MM.1S (cell line): ENCODE measurements around the gene ERF.

ENCODE experiments used
- DNase-seq: peaks from one replicate; pipeline ENCODE4 v3.0.0-alpha.2; 2015
- H2AFZ ChIP-seq: fragments of 300-600 bp; sonication (generic); 2 replicates; pipeline ENCODE4 v1.6.0; 2016; ENCODE audit warnings: antibody characterized with exemption, low read length
- H3F3A ChIP-seq: fragments of 300-600 bp; sonication (generic); 2 replicates; pipeline ENCODE4 v1.6.1; 2016; ENCODE audit warnings: mild to moderate bottlenecking, antibody characterized with exemption, low read length, moderate library complexity, mixed read lengths; ENCODE audit not compliant: insufficient read depth
- H3K27ac ChIP-seq: fragments of 300-600 bp; sonication (generic); 2 replicates; pipeline ENCODE4 v1.5.1; 2016; ENCODE audit warnings: mild to moderate bottlenecking, low read length
- H3K27me3 ChIP-seq: fragments of 300-600 bp; sonication (generic); replicated peaks from 2 replicates; pipeline ENCODE4 v1.6.0; 2016; ENCODE audit warnings: low read length; ENCODE audit not compliant: insufficient read depth
- H3K36me3 ChIP-seq: fragments of 300-600 bp; sonication (generic); replicated peaks from 2 replicates; pipeline ENCODE4 v1.6.1; 2016; ENCODE audit warnings: mild to moderate bottlenecking, low read length, mixed read lengths; ENCODE audit not compliant: insufficient read depth
- H3K4me1 ChIP-seq: fragments of 300-600 bp; sonication (generic); 2 replicates; pipeline ENCODE4 v1.6.1; 2016; ENCODE audit warnings: low read length, mixed read lengths
- H3K4me2 ChIP-seq: fragments of 300-600 bp; sonication (generic); 2 replicates; pipeline ENCODE4 v1.6.0; 2016; ENCODE audit warnings: low read depth, low read length
- H3K4me3 ChIP-seq: fragments of 300-600 bp; sonication (generic); 2 replicates; pipeline ENCODE4 v1.5.1; 2016; ENCODE audit warnings: low read length, mixed read lengths
- H3K79me2 ChIP-seq: fragments of 300-600 bp; sonication (generic); 2 replicates; pipeline ENCODE4 v1.6.1; 2016; ENCODE audit warnings: mixed run types, low read length, mixed read lengths
- H3K9ac ChIP-seq: fragments of 300-600 bp; sonication (generic); 2 replicates; pipeline ENCODE4 v1.6.1; 2016; ENCODE audit warnings: low read length, mixed read lengths
- H3K9me2 ChIP-seq: fragments of 300-600 bp; sonication (generic); replicated peaks from 2 replicates; pipeline ENCODE4 v1.6.1; 2016; ENCODE audit warnings: mild to moderate bottlenecking, low read length, mixed read lengths; ENCODE audit not compliant: insufficient read depth
- H3K9me3 ChIP-seq: fragments of 300-600 bp; sonication (generic); replicated peaks from 2 replicates; pipeline ENCODE4 v1.6.1; 2016; ENCODE audit warnings: mild to moderate bottlenecking, low read length, mixed read lengths; ENCODE audit not compliant: insufficient read depth
- H4K20me1 ChIP-seq: fragments of 300-600 bp; sonication (generic); 2 replicates; pipeline ENCODE4 v1.6.1; 2016; ENCODE audit warnings: mild to moderate bottlenecking, low read length, moderate library complexity, mixed read lengths; ENCODE audit not compliant: insufficient read depth
- EZH2 ChIP-seq: fragments of 300-600 bp; sonication (generic); optimal IDR thresholded peaks from 2 replicates; pipeline ENCODE3; 2017; ENCODE audit warnings: low read depth, mild to moderate bottlenecking, antibody characterized with exemption, low read length, mixed read lengths
- EZH2phosphoT487 ChIP-seq: fragments of 300-600 bp; sonication (generic); IDR thresholded peaks from 2 replicates; pipeline ENCODE4 v1.6.1; 2018; ENCODE audit warnings: antibody characterized with exemption, low read length
- TF ChIP-seq, protein P1 (sequence below): fragments of 300-600 bp; sonication (generic); IDR thresholded peaks from 2 replicates; pipeline ENCODE4 v1.5.1; 2016; ENCODE audit warnings: antibody characterized with exemption, low read length, mixed read lengths

Gene ERF

DNA sequence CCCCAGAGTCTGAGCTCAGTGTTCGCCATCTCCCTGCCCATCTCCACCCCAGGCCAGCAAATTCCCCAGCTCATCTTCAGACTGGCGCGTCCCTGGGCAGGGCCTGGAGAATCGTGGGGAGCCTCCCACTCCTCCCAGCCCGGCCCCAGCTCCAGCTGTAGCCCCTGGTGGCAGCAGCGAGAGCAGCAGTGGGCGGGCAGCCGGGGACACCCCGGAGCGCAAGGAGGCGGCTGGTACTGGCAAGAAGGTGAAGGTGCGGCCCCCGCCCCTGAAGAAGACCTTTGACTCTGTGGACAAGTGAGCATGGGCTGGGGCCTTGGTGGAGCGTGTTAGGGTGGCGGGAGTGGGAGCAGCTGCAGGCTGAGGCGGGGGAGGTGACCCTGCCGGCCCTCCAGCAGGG, 38.6 kb upstream of the ERF start:
- H3K9me2 ChIP-seq, result no peaks in the 10 kb centered on the region
- H3K79me2 ChIP-seq, result no peaks in the 10 kb centered on the region
- no peak overlapping the region for H3K4me3 ChIP-seq
- no peak overlapping the region for H3K4me2 ChIP-seq
- no peak overlapping the region for H3K9ac ChIP-seq
- H3K27ac ChIP-seq, result no peak overlapping the region
- no peaks in the 10 kb centered on the region for H3K4me1 ChIP-seq
- no peaks in the 10 kb centered on the region for H3K27me3 ChIP-seq
- H4K20me1 ChIP-seq, result no peaks in the 10 kb centered on the region
- DNase-seq, result no peak
- H3K36me3 ChIP-seq, result no peaks in the 10 kb centered on the region
- no peak overlapping the region for H2AFZ ChIP-seq
- TF ChIP-seq EZH2 (no peak), EZH2phosphoT487 (no peak)
- TF ChIP-seq, protein P1, sequence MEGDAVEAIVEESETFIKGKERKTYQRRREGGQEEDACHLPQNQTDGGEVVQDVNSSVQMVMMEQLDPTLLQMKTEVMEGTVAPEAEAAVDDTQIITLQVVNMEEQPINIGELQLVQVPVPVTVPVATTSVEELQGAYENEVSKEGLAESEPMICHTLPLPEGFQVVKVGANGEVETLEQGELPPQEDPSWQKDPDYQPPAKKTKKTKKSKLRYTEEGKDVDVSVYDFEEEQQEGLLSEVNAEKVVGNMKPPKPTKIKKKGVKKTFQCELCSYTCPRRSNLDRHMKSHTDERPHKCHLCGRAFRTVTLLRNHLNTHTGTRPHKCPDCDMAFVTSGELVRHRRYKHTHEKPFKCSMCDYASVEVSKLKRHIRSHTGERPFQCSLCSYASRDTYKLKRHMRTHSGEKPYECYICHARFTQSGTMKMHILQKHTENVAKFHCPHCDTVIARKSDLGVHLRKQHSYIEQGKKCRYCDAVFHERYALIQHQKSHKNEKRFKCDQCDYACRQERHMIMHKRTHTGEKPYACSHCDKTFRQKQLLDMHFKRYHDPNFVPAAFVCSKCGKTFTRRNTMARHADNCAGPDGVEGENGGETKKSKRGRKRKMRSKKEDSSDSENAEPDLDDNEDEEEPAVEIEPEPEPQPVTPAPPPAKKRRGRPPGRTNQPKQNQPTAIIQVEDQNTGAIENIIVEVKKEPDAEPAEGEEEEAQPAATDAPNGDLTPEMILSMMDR, result no peak
- H3F3A ChIP-seq, result no peaks in the 10 kb centered on the region
- no peaks in the 10 kb centered on the region for H3K9me3 ChIP-seq

DNA sequence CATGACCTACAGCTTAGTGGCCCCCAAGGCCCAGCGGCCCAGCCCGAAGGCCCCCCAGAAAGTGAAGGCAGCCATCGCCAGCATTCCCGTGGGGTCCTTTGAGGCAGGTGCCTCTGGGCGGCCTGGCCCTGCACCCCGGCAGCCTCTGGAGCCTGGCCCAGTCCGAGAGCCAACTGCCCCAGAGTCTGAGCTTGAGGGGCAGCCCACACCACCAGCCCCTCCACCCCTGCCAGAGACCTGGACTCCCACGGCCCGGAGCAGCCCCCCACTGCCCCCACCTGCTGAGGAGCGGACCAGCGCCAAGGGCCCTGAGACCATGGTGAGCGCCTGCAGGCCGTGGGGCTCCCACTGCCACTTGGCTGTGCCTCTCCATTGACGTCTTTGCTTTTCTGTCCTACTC, 38.0 kb upstream of the ERF start:
- Histone ChIP-seq H3K4me2 (no peak overlapping the region), H3K36me3 (no peaks in the 10 kb centered on the region), H4K20me1 (no peaks in the 10 kb centered on the region), H3F3A (no peaks in the 10 kb centered on the region), H2AFZ (no peak overlapping the region), H3K4me3 (no peak overlapping the region), H3K9me3 (no peaks in the 10 kb centered on the region), H3K79me2 (no peaks in the 10 kb centered on the region), H3K9me2 (no peaks in the 10 kb centered on the region), H3K9ac (no peak overlapping the region), H3K27ac (no peak overlapping the region), H3K4me1 (no peaks in the 10 kb centered on the region), H3K27me3 (no peaks in the 10 kb centered on the region)
- DNase-seq, result no peak
- TF ChIP-seq, protein P1, result no peak
- TF ChIP-seq EZH2 (no peak), EZH2phosphoT487 (no peak)

- Histone ChIP-seq H3K27ac (no peak overlapping the region), H3K27me3 (no peaks in the 10 kb centered on the region), H3K9me2 (no peaks in the 10 kb centered on the region), H3K36me3 (no peaks in the 10 kb centered on the region), H4K20me1 (no peaks in the 10 kb centered on the region), H3K79me2 (no peaks in the 10 kb centered on the region), H3K4me2 (no peak overlapping the region), H3F3A (no peaks in the 10 kb centered on the region), H3K9me3 (no peaks in the 10 kb centered on the region), H3K4me3 (no peak overlapping the region), H3K4me1 (no peaks in the 10 kb centered on the region), H3K9ac (no peak overlapping the region), H2AFZ (no peak overlapping the region)
- TF ChIP-seq, protein P1, result no peak
- TF ChIP-seq EZH2, result no peak
- no peak for TF ChIP-seq EZH2phosphoT487
- DNase-seq, result no peak
These were observed 37.4 kb upstream of the ERF start for GRCh38 chr19:42292042-42292960.
